GM18951 (cell line): ENCODE measurements around the gene FAM170B.

ENCODE experiments used
- POLR2A ChIP-seq: IDR thresholded peaks from 4 replicates; pipeline ENCODE4 v1.6.1; 2011; ENCODE audit warnings: mild to moderate bottlenecking; ENCODE audit not compliant: insufficient read length, insufficient read depth; ENCODE audit errors: extremely low read depth
- in situ Hi-C: fragments of 300-500 bp; cut with MboI; formaldehyde crosslinking; loops from one replicate; pipeline ENCODE4 v1.12.0; 2022; ENCODE audit warnings: low sequenced_read_pairs, mixed read lengths, inconsistent platforms; ENCODE audit not compliant: unreplicated experiment

FAM170B gene

DNA sequence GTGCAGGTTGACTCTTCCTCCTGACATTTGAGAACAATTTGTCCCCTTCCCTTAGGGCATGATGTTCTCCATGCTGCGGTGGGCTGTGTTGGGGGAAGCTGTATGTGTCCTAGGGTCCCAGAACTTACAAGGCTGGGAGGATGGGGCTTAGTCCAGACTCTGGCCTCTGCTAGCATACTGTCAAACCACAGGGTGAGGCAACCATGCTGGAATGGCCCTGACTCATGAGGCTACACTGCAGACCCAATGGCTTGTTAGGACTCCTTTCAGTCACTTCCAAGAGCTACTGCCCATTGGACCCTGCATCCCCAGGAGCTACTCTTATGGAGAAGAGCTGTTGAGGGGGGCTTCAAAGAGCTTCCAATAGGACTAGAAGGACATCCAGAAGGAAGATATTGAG, 20.1 kb upstream of the FAM170B start:
- in situ Hi-C loops = no loop called here

GRCh38 chr10:49153115-49153514, 19.3 kb upstream of the FAM170B start:
- no peak for TF ChIP-seq POLR2A
- in situ Hi-C loops = no loop called here

More for the DNA sequence above, 20.1 kb upstream of the FAM170B start:
- no peak for TF ChIP-seq POLR2A

GRCh38 chr10:49152663-49153062, 18.8 kb upstream of the FAM170B start:
- in situ Hi-C loops = no loop called here
- TF ChIP-seq POLR2A = no peak

- TF ChIP-seq POLR2A = no peak
- in situ Hi-C loops = no loop called here
These were observed 18.2 kb upstream of the FAM170B start for GRCh38 chr10:49152037-49152436.

GRCh38 chr10:49151481-49151880, 17.7 kb upstream of the FAM170B start:
- in situ Hi-C loops = no loop called here
- TF ChIP-seq POLR2A = no peak

DNA sequence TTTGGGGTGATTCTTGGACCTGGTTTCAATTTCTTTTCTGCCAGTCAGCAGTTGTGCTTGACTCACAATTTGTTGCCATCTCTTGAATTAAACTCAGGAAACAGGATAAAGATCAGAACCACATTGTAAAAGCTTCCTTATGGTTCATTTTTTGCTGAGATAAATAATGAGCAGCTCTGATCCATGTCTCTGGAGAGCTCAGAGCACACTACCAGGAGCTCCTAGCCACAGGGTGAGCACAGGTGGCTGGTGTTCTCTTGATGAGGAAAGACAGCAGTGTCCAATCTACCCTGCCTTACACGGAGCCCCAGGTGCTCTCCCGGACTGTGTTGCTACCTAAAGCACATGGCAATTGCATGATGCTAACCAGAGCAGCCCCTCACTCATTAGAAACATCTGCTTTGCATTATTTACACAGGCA, 17.2 kb upstream of the FAM170B start:
- in situ Hi-C loops = no loop called here
- TF ChIP-seq POLR2A = no peak

- in situ Hi-C loops = no loop called here
- no peak for TF ChIP-seq POLR2A
These were observed 16.6 kb upstream of the FAM170B start for GRCh38 chr10:49150426-49150825.

GRCh38 chr10:49149881-49150280, 16.1 kb upstream of the FAM170B start:
- TF ChIP-seq POLR2A = no peak
- in situ Hi-C loops = no loop called here

GRCh38 chr10:49144058-49144720, 10.4 kb upstream of the FAM170B start:
- in situ Hi-C loops = no loop called here

GRCh38 chr10:49143249-49143648, 9.4 kb upstream of the FAM170B start:
- in situ Hi-C loops = no loop called here
- TF ChIP-seq POLR2A = no peak

More at GRCh38 chr10:49144058-49144720, 10.4 kb upstream of the FAM170B start:
- TF ChIP-seq POLR2A = no peak

- in situ Hi-C loops = no loop called here
- no peak for TF ChIP-seq POLR2A
These were observed 7.9 kb upstream of the FAM170B start for GRCh38 chr10:49141541-49142332.

DNA sequence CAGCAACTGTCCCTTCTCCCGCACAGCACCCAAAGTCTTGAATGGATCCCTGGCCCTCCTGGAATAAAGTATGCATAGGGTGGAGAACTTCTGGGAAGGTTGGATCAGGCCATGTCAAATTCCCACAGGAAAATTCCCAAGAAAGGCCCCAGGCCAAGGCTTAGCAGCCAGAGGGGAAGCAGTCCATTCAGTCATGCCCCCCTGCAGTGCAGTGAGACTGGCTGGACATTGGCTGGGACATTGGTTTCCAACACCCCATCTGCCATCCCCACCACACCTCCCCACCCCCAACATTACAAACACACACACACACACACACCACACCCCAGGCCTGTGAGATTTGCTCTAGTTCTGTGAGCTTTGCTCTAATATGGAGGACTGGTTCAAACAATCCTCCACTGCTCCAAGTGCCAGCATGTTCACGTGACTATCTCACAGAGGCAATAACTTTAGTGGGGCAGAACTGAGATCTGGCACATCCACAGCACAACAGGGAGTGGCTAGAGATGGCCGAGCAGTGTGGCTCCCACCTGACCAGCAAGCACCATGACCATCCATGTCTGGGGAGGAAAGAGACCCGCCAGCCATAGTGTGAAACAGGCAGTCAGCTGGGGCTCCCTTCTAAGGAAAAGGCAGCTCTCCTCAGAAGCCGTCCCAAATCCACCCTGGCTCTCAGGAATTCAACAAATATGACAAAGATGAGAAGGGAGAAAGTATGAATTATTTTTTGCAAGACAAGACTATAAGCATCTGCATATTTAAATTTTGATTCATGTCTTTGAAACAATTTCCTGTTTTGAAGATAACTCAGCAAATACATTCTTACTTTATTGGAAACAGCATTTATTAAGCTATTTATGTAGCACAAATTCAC, 6.7 kb upstream of the FAM170B start:
- no peak for TF ChIP-seq POLR2A
- in situ Hi-C loops = no loop called here

GRCh38 chr10:49139846-49140195, 6.0 kb upstream of the FAM170B start:
- in situ Hi-C loops = no loop called here
- no peak for TF ChIP-seq POLR2A
